GM23248 (cell line): ENCODE data around the gene NKX2-3. TPM values are rescaled to one million over a fixed set of nuclear protein-coding genes. Genes with fewer than 3 reads are reported as not detected.
A peak's percentile ranks its signal among the peaks of the same experiment; 100 is the strongest.

ENCODE experiments used
- DNase-seq: peaks from one replicate; pipeline ENCODE4 v3.0.0-alpha.2; 2015
- H2AFZ ChIP-seq: fragments of 200-600 bp; sonication (generic); 2 replicates; pipeline ENCODE4 v1.6.1; 2016; ENCODE audit warnings: antibody characterized with exemption
- H3F3A ChIP-seq: fragments of 200-600 bp; sonication (generic); 2 replicates; pipeline ENCODE4 v1.6.1; 2016; ENCODE audit warnings: mild to moderate bottlenecking, antibody characterized with exemption, mixed run types; ENCODE audit not compliant: insufficient read depth
- H3K27ac ChIP-seq: fragments of 200-600 bp; sonication (generic); 2 replicates; pipeline ENCODE4 v1.5.1; 2016; ENCODE audit warnings: mild to moderate bottlenecking
- H3K27me3 ChIP-seq: fragments of 200-600 bp; sonication (generic); replicated peaks from 2 replicates; pipeline ENCODE4 v1.6.1; 2016; ENCODE audit warnings: mild to moderate bottlenecking; ENCODE audit not compliant: insufficient read depth
- H3K36me3 ChIP-seq: fragments of 200-600 bp; sonication (generic); 2 replicates; pipeline ENCODE4 v1.6.1; 2016; ENCODE audit warnings: low read depth, mild to moderate bottlenecking
- H3K4me1 ChIP-seq: fragments of 200-600 bp; sonication (generic); 2 replicates; pipeline ENCODE4 v1.6.1; 2016; ENCODE audit warnings: mild to moderate bottlenecking; ENCODE audit not compliant: insufficient read depth
- H3K4me2 ChIP-seq: fragments of 200-600 bp; sonication (generic); one replicate; pipeline ENCODE4 v1.6.1; 2016; ENCODE audit warnings: mild to moderate bottlenecking; ENCODE audit not compliant: unreplicated experiment
- H3K4me3 ChIP-seq: fragments of 200-600 bp; sonication (generic); 2 replicates; pipeline ENCODE4 v1.5.1; 2016; ENCODE audit warnings: mild to moderate bottlenecking
- H3K79me2 ChIP-seq: fragments of 200-600 bp; sonication (generic); 2 replicates; pipeline ENCODE4 v1.6.1; 2016; ENCODE audit warnings: mild to moderate bottlenecking; ENCODE audit not compliant: insufficient read depth
- H3K9ac ChIP-seq: fragments of 200-600 bp; sonication (generic); 2 replicates; pipeline ENCODE4 v1.6.1; 2016; ENCODE audit warnings: mild to moderate bottlenecking
- H3K9me2 ChIP-seq: fragments of 200-600 bp; sonication (generic); 2 replicates; pipeline ENCODE4 v1.6.1; 2016; ENCODE audit warnings: mixed run types, mild to moderate bottlenecking, moderate library complexity; ENCODE audit not compliant: insufficient read depth
- H3K9me3 ChIP-seq: fragments of 200-600 bp; sonication (generic); one replicate; pipeline ENCODE4 v1.6.1; 2017; ENCODE audit warnings: low read depth
- H4K20me1 ChIP-seq: fragments of 200-600 bp; sonication (generic); 2 replicates; pipeline ENCODE4 v1.6.0; 2016; ENCODE audit not compliant: insufficient read depth
- EZH2 ChIP-seq: fragments of 200-600 bp; sonication (generic); IDR thresholded peaks from 2 replicates; pipeline ENCODE4 v1.6.1; 2018; ENCODE audit warnings: antibody characterized with exemption, mild to moderate bottlenecking; ENCODE audit not compliant: insufficient read depth, poor library complexity, severe bottlenecking
- EZH2phosphoT487 ChIP-seq: fragments of 200-600 bp; sonication (generic); IDR thresholded peaks from 2 replicates; pipeline ENCODE4 v1.6.1; 2018; ENCODE audit warnings: antibody characterized with exemption, moderate library complexity, mild to moderate bottlenecking, low read depth; ENCODE audit not compliant: insufficient read depth
- WGBS, 2 experiments: methylation state at CpG; one replicate each; pipeline ENCODE4 v1.1.6; 2015 to 2017; ENCODE audit warnings: low lambda C conversion rate in 2 of 2, low coverage in 1 of 2; ENCODE audit errors: missing lambda C conversion rate in 2 of 2; 5-methylcytosine and 5-hydroxymethylcytosine counted together
- in situ Hi-C: fragments of 300-500 bp; cut with MboI; formaldehyde crosslinking; loops from 2 replicates; pipeline ENCODE4 v1.15.0; 2020
- polyA plus RNA-seq: library from polyadenylated mRNA; unstranded; fragments of >200 nt; fragmentation: Nextera tagmentation; extraction: Ambion mirVana; gene quantifications from 2 replicates; pipeline ENCODE4 v1.2.1, GENCODE V29; 2016
- total RNA-seq: library from RNA; depleted of rRNA; stranded (reverse); fragments of >200 nt; shearing (Covaris generic); gene quantifications from 2 replicates; pipeline ENCODE4 v1.2.3, GENCODE V29; 2014

Gene NKX2-3
- total and polyA plus RNA-seq, 2 experiments from 2014 or later: not detected

DNA sequence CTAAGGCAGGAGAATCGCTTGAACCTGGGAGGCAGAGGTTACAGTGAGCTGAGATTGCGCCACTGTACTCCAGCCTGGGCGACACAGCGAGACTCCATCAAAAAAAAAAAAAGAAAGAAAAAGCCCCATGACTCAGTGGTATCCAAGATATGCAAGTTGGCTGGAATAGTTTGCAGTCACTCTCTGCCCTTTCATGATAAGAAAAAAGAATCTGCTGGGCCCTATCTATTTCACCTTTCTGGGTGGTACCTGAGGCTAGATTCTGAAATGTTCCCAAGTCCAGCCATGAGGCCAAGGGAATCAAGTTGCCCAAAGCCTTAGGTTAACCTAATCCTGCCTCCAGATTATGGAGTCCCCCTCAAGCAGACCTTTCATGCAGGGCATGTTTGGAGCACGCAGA lies 24.3 kb downstream of the NKX2-3 start:
- no peak for TF ChIP-seq EZH2
- no peak for TF ChIP-seq EZH2phosphoT487
- no peaks in the 10 kb centered on the region for H3K79me2 ChIP-seq
- no peak overlapping the region for H2AFZ ChIP-seq
- WGBS, 2 experiments: 75 to 78% methylated on average over 5 of the region's 5 CpGs
- no peaks in the 10 kb centered on the region for H3K9me3 ChIP-seq
- no peak overlapping the region for H3K4me3 ChIP-seq
- no peak overlapping the region for H3K9ac ChIP-seq
- H3K36me3 ChIP-seq: no peaks in the 10 kb centered on the region
- H4K20me1 ChIP-seq: no peaks in the 10 kb centered on the region
- no peak overlapping the region for H3K27ac ChIP-seq
- DNase-seq: no peak
- no peaks in the 10 kb centered on the region for H3F3A ChIP-seq
- no peak overlapping the region for H3K4me2 ChIP-seq
- H3K4me1 ChIP-seq: no peaks in the 10 kb centered on the region
- peaks cover 23% of the 10 kb centered on the region for H3K27me3 ChIP-seq
- in situ Hi-C loops: no loop called here
- H3K9me2 ChIP-seq: no peaks in the 10 kb centered on the region

DNA sequence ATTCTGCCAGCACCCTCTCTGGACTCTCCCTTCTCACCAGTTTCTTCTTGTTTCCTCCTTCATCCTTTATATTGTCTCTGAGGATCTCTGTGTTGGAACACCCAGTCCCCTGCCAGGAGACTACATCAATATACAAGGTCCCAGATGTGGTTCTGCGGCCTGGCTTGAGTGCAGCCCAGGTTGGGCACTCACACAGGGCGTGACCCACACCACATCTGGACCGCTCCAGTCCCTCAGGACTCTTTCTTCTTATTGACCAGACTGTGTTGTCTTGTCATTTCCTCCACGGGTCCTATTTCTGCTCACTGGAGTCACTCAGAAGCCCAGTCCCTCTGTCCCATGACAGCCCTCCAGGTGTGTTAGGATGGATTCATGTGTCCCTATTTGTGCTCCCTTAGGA lies 26.0 kb downstream of the NKX2-3 start:
- Histone ChIP-seq H3F3A (no peaks in the 10 kb centered on the region), H2AFZ (no peak overlapping the region), H3K9me2 (no peaks in the 10 kb centered on the region), H3K4me2 (no peak overlapping the region), H4K20me1 (no peaks in the 10 kb centered on the region), H3K27me3 (peaks cover 30% of the 10 kb centered on the region), H3K36me3 (no peaks in the 10 kb centered on the region), H3K4me1 (no peaks in the 10 kb centered on the region), H3K9me3 (no peaks in the 10 kb centered on the region), H3K4me3 (no peak overlapping the region), H3K27ac (no peak overlapping the region), H3K79me2 (no peaks in the 10 kb centered on the region), H3K9ac (no peak overlapping the region)
- TF ChIP-seq EZH2 (no peak), EZH2phosphoT487 (no peak)
- in situ Hi-C loops: no loop called here
- 39 to 44% methylated on average over 4 of the region's 4 CpGs for WGBS, 2 experiments
- no peak for DNase-seq

DNA sequence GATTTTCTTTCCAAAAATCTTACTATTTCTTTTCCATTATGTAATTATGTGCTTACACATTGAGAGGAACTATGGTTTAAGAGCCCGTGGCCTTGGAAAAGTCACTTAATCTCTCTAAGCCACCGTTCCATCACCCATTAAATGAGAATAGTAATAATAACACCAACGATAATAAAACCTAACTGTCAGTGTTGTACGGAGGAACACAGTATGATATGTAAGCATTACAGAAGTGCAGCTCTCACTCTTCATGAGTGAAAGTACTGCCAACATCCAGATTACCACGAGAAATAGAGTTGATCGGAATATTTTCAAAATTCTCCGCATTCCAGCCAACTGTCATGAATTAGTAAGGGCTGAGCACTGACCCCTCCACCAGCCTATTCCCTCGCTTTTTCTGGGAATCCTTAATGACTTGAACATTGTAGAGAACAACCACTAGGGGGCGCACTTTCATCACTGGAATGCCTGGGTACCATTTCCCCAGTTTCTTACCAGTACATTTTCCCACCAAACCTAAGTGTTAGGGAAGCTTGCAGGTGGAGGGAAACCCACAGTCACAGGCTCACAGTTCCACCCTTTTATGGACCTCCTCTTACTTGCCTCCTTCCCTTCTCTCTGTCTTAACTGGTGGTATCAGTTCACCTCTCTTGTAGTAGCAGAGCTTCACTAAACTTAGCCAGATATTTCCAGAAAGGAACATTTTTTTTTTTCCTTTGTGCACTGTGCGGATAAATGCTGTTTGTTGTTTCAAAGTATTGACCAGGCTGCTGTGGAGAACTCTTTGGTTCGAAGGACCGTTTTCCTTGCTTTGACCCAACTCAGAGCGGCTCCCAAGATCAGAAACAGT lies 27.8 kb downstream of the NKX2-3 start:
- Histone ChIP-seq H3K79me2 (no peaks in the 10 kb centered on the region), H3K36me3 (no peaks in the 10 kb centered on the region), H3K4me3 (no peak overlapping the region), H3K27me3 (peaks cover 12% of the 10 kb centered on the region), H4K20me1 (no peaks in the 10 kb centered on the region), H2AFZ (no peak overlapping the region), H3K9me3 (no peaks in the 10 kb centered on the region), H3K4me1 (no peaks in the 10 kb centered on the region), H3F3A (no peaks in the 10 kb centered on the region), H3K9me2 (no peaks in the 10 kb centered on the region), H3K9ac (no peak overlapping the region), H3K27ac (no peak overlapping the region), H3K4me2 (no peak overlapping the region)
- in situ Hi-C loops: no loop called here
- TF ChIP-seq EZH2phosphoT487: no peak
- TF ChIP-seq EZH2: no peak
- 26 to 30% methylated on average over 13 of the region's 13 CpGs for WGBS, 2 experiments
- peak; percentile 68 for DNase-seq

DNA sequence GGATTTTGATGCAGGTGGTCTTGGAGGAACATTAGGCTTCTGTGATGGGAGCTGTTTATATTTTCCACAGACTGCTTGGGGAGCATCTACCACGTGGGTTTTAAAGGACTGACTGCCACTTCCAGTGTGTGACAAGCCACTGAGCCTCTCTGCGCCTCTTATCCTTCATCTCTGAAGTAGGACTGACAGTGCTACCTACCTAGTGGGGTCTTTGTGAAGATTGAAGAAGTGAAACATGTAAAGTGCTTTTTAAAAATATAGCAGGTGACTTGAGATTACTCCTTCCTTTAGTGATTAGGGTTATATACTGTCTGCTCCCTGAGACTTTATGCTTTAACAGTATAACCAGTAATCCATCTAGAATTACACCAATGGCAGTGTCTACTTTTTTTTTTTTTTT lies 29.9 kb downstream of the NKX2-3 start:
- Histone ChIP-seq H3F3A (no peaks in the 10 kb centered on the region), H3K9me2 (no peaks in the 10 kb centered on the region), H3K4me2 (no peak overlapping the region), H2AFZ (no peak overlapping the region), H3K9ac (no peak overlapping the region), H3K4me3 (no peak overlapping the region), H3K9me3 (no peaks in the 10 kb centered on the region), H3K27me3 (peaks cover 21% of the 10 kb centered on the region), H4K20me1 (no peaks in the 10 kb centered on the region), H3K36me3 (no peaks in the 10 kb centered on the region), H3K79me2 (no peaks in the 10 kb centered on the region), H3K4me1 (no peaks in the 10 kb centered on the region), H3K27ac (no peak overlapping the region)
- in situ Hi-C loops: no loop called here
- TF ChIP-seq EZH2: no peak
- TF ChIP-seq EZH2phosphoT487: no peak
- 38 to 42% methylated on average over 2 of the region's 2 CpGs for WGBS, 2 experiments
- DNase-seq: no peak

DNA sequence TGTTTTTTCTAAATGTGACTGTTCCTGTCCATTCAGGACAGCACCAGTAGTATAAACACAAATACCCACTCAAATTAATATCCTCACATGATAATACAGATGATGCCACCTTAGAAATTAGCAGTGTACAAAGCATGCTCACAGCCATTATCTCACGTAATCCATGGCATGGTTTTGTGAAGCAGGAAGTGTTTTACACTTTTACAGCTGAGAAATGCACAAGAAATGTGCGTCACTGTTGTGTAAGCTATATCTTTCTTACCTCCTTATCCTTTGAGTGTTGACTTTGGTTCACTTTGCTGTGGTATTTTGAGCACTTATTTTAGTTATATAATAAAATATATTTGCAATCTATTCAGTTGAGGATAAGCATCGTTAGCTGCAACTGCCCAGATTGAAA lies 31.6 kb downstream of the NKX2-3 start:
- Histone ChIP-seq H3K4me2 (no peak overlapping the region), H3K27ac (no peak overlapping the region), H3K4me1 (no peaks in the 10 kb centered on the region), H3K9me2 (no peaks in the 10 kb centered on the region), H3K36me3 (no peaks in the 10 kb centered on the region), H3K79me2 (no peaks in the 10 kb centered on the region), H4K20me1 (no peaks in the 10 kb centered on the region), H3K27me3 (peaks cover 21% of the 10 kb centered on the region), H3K4me3 (no peak overlapping the region), H2AFZ (no peak overlapping the region), H3K9me3 (no peaks in the 10 kb centered on the region), H3F3A (no peaks in the 10 kb centered on the region), H3K9ac (no peak overlapping the region)
- TF ChIP-seq EZH2: no peak
- 13% methylated on average over 3 of the region's 3 CpGs for WGBS, 2 experiments
- in situ Hi-C loops: no loop called here
- DNase-seq: no peak
